Ramos (cell line): ENCODE data around the gene IRF5.
"Not testable (repeated sequence)": the region's sequence is repeated elsewhere in the genome, so short reads cannot be mapped to it uniquely, and the experiment has no call there.

Source experiments
- in situ Hi-C: fragments of 300-500 bp; cut with MboI; formaldehyde crosslinking; loops from one replicate; pipeline ENCODE4 v1.14.3; 2022; ENCODE audit warnings: low sequenced_read_pairs; ENCODE audit not compliant: unreplicated experiment

IRF5 gene

GRCh38 chr7:128906001-128906765 lies 31.5 kb upstream of the IRF5 start:
- in situ Hi-C loops, result loop anchor here (5.0 to 10.0 kb wide), 2 partner anchors 186 to 299 kb away; no protein-coding TSS in a partner anchor

GRCh38 chr7:128906766-128907559 lies 30.8 kb upstream of the IRF5 start:
- in situ Hi-C loops, result loop anchor here (5.0 to 10.0 kb wide), 2 partner anchors 185 to 298 kb away; no protein-coding TSS in a partner anchor

- in situ Hi-C loops, result loop anchor here (5.0 to 10.0 kb wide), 2 partner anchors 183 to 296 kb away; no protein-coding TSS in a partner anchor
These were observed 28.7 kb upstream of the IRF5 start for GRCh38 chr7:128908750-128909624.

- in situ Hi-C loops, result loop anchor here (5.0 to 10.0 kb wide), 2 partner anchors 182 to 295 kb away; no protein-coding TSS in a partner anchor
These were observed 27.8 kb upstream of the IRF5 start for GRCh38 chr7:128909625-128910568.

GRCh38 chr7:128910569-128910945 lies 27.2 kb upstream of the IRF5 start, which contains the start of gene KCP:
KCP (minus strand) TSS chr7:128910709; CDS start chr7:128910676, 33 bp downstream.
- in situ Hi-C loops, result no loop called here

GRCh38 chr7:128911423-128912031 lies 26.2 kb upstream of the IRF5 start:
- in situ Hi-C loops, result no loop called here

GRCh38 chr7:128912281-128912680 lies 25.4 kb upstream of the IRF5 start:
- in situ Hi-C loops, result no loop called here

GRCh38 chr7:128912709-128913495 lies 24.8 kb upstream of the IRF5 start:
- in situ Hi-C loops, result not testable (repeated sequence)

- in situ Hi-C loops, result no loop called here
These were observed 23.7 kb upstream of the IRF5 start for GRCh38 chr7:128913870-128914565.

- in situ Hi-C loops, result no loop called here
These were observed 23.1 kb upstream of the IRF5 start for GRCh38 chr7:128914566-128915151.

- in situ Hi-C loops, result no loop called here
These were observed 22.4 kb upstream of the IRF5 start for GRCh38 chr7:128915271-128915819.

GRCh38 chr7:128915841-128916642 lies 21.7 kb upstream of the IRF5 start:
- in situ Hi-C loops, result no loop called here

- in situ Hi-C loops, result no loop called here
These were observed 21.1 kb upstream of the IRF5 start for GRCh38 chr7:128916643-128916915.

GRCh38 chr7:128917122-128917521 lies 20.6 kb upstream of the IRF5 start:
- in situ Hi-C loops, result no loop called here

- in situ Hi-C loops, result no loop called here
These were observed 19.6 kb upstream of the IRF5 start for GRCh38 chr7:128918016-128918665.

GRCh38 chr7:128919241-128919640 lies 18.5 kb upstream of the IRF5 start:
- in situ Hi-C loops, result no loop called here
